HUES48 (cell line): ENCODE results near the gene TRIM34.
"Not testable (repeated sequence)": the region's sequence is repeated elsewhere in the genome, so short reads cannot be mapped to it uniquely, and the experiment has no call there.

Source experiments
- H3K27ac ChIP-seq: one replicate; pipeline ENCODE4 v1.7.0; 2013; ENCODE audit warnings: low read depth, low read length, inconsistent platforms
- H3K27me3 ChIP-seq: 2 replicates; pipeline ENCODE4 v1.6.1; 2013; ENCODE audit warnings: mild to moderate bottlenecking, low read length; ENCODE audit not compliant: control insufficient read depth, insufficient read depth
- H3K36me3 ChIP-seq: 2 replicates; pipeline ENCODE4 v1.6.1; 2013; ENCODE audit warnings: low read length; ENCODE audit not compliant: control insufficient read depth, insufficient read depth
- H3K4me1 ChIP-seq: 2 replicates; pipeline ENCODE4 v1.6.1; 2013; ENCODE audit warnings: mild to moderate bottlenecking, low read length; ENCODE audit not compliant: control insufficient read depth, insufficient read depth
- H3K4me3 ChIP-seq: 2 replicates; pipeline ENCODE4 v1.5.1; 2013; ENCODE audit warnings: mild to moderate bottlenecking, low read depth, low read length
- H3K9ac ChIP-seq: 2 replicates; pipeline ENCODE4 v1.6.1; 2013; ENCODE audit warnings: mild to moderate bottlenecking, low read depth, low read length, moderate library complexity
- H3K9me3 ChIP-seq: 2 replicates; pipeline ENCODE4 v1.6.1; 2013; ENCODE audit warnings: low read length; ENCODE audit not compliant: control insufficient read depth, insufficient read depth

The TRIM34 gene

DNA sequence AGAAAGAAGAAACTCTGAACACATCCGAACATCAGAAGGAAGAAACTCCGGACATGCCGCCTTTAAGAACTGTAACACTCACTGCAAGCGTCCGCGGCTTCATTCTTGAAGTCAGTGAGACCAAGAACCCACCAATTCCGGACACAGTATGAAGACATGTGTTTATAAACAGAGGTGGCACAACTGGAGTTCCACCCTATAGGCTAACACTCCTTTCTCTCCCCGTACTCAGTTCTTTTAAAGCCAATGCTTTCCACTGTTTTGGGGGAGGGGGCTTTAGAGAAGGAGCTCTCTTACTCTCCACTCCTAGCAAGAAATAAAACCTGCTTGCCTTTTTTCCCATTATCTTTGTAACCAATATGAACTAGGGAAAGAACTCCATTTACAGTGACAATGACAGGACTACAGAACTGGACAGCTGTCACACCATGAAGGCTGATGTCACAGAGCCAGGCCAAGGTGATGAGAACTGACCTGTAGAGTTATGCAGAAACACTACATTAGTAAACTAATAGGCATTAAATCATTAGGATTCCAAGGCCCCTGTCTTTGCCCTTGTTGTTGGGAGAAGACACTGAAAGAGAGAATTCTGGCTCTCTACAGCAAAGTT is 59.3 kb downstream of the TRIM34 start:
- Histone ChIP-seq H3K36me3 (peaks cover 6% of the 10 kb centered on the region; the same call in 1 of the 2 replicates), H3K9ac (peak overlapping the region; percentile 84; the same call in 1 of the 2 replicates), H3K4me3 (peak overlapping the region; percentile 61), H3K27ac (peak overlapping the region; percentile 93), H3K9me3 (no peaks in the 10 kb centered on the region), H3K27me3 (no peaks in the 10 kb centered on the region), H3K4me1 (peaks cover 13% of the 10 kb centered on the region)

DNA sequence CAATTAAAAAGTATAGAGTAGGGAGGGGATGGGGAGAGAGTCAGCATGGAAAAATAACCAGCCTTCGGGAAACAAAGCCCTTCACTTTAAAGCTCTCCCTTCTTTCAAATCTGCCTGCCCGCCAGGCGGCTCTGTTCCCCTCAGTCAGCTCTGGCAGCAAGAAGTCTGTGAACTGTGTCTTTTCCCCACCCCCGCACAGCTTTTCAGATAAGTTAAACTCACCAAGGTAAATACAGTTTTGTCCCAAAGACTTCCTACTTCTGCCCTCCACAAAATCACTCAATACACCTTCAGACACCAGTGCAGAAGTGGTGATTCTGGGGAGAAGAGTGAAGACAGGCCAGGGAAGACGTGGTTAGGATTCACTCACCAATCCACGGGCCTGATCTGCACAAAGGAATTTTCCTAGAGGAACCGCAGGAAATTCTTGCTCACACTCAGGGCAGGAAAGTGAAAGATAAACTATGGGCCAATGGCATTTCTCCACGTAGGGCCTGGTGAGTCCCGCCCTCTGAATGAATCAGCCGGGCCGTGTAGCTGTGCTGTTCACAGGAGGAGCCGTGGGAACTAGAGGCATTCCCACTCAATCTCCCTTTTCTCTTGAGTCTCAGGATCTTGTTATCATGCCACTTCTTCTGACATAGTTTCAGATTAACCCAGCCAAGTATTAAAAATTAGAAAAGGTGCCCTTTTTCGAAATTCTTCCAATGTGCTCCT is 60.0 kb downstream of the TRIM34 start, which contains the start of gene TRIM5:
Gene TRIM5 (minus strand): TSS at position 429 of the 717 bp plus-strand sequence. CDS start 4,897 bp downstream, outside the sequence.
- Histone ChIP-seq H3K36me3 (peaks cover 3% of the 10 kb centered on the region; the same call in 1 of the 2 replicates), H3K27me3 (no peaks in the 10 kb centered on the region), H3K27ac (peak within 1 kb of the TSS; percentile 93), H3K4me1 (peaks cover 19% of the 10 kb centered on the region), H3K9me3 (no peaks in the 10 kb centered on the region), H3K9ac (peak within 1 kb of the TSS; percentile 84), H3K4me3 (peak within 1 kb of the TSS; percentile 61)

DNA sequence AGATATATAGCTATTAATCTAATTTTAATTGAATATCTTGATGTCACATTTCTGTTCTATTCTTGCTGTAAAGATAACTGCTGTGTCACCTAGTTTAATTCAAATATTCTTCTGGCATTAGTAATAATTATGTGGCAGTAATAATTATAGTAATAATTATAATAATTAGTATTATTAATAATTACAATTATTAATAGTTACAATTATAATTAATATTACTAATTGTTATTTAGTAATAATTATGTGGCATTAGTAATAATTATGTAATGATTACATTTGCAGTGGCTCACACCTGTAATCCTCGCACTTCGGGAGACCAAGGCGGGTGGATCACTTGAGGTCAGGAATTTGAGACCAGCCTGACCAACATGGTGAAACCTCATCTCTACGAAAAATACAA is 61.6 kb downstream of the TRIM34 start:
- Histone ChIP-seq H3K9me3 (no peaks in the 10 kb centered on the region; the same call in 1 of the 2 replicates), H3K27me3 (no peaks in the 10 kb centered on the region), H3K27ac (no peak overlapping the region), H3K4me1 (peaks cover 31% of the 10 kb centered on the region), H3K36me3 (no peaks in the 10 kb centered on the region), H3K4me3 (no peak overlapping the region), H3K9ac (no peak overlapping the region)

DNA sequence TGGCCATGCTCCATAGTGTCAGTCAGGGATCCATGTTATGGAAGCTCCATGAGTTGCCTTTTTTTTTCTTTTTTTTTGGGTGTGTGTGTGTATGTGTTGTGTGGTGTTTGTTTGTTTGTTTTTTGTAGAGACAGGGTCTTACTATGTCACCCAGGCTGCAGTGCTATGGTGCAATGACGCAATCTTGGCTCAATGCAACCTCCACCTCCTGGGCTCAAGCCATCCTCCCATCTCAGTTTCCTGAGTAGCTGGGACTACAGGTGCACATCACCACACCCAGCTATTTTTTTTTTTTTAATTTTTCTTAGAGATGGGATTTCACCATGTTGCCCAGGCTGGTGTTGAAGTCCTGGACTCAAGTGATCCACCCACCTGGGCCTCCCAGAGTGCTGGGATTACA is 63.7 kb downstream of the TRIM34 start:
- H3K4me3 ChIP-seq: no peak overlapping the region
- H3K9me3 ChIP-seq: no peaks in the 10 kb centered on the region; the same call in 1 of the 2 replicates
- no peaks in the 10 kb centered on the region for H3K27me3 ChIP-seq
- no peak overlapping the region for H3K9ac ChIP-seq
- no peak overlapping the region for H3K27ac ChIP-seq
- peaks cover 35% of the 10 kb centered on the region for H3K4me1 ChIP-seq
- H3K36me3 ChIP-seq: no peaks in the 10 kb centered on the region; the same call in 1 of the 2 replicates

DNA sequence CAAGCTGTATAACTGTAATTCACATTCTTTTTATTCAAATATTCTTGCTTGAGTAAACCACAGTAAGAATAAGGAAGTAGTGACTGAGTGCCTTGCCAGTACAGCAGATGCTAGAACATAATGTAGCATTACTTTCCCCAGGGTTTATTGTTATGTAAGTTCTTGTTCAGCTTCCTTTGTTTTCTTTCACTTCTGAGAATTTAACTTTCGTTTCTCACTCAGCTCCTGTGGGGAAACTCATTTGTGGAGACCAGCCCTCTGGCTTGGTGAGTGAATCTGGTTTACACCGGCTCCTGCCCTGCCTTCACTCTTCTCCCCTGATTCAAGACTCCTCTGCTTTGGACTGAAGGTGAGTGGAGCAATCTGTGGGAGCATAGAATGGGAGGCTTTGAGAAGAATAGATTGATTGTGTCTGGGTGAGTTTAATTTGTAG is 64.8 kb downstream of the TRIM34 start, which contains the start of gene TRIM22:
Gene TRIM22 (plus strand): TSS at position 240 of the 433 bp plus-strand sequence. CDS start 6,443 bp downstream, outside the sequence.
- Histone ChIP-seq H3K27me3 (no peaks in the 10 kb centered on the region), H3K9me3 (no peaks in the 10 kb centered on the region; the same call in 1 of the 2 replicates), H3K27ac (peak within 1 kb of the TSS; percentile 90), H3K4me1 (peaks cover 30% of the 10 kb centered on the region), H3K9ac (peak within 1 kb of the TSS; percentile 70), H3K4me3 (peak within 1 kb of the TSS; percentile 58), H3K36me3 (no peaks in the 10 kb centered on the region; the same call in 1 of the 2 replicates)

DNA sequence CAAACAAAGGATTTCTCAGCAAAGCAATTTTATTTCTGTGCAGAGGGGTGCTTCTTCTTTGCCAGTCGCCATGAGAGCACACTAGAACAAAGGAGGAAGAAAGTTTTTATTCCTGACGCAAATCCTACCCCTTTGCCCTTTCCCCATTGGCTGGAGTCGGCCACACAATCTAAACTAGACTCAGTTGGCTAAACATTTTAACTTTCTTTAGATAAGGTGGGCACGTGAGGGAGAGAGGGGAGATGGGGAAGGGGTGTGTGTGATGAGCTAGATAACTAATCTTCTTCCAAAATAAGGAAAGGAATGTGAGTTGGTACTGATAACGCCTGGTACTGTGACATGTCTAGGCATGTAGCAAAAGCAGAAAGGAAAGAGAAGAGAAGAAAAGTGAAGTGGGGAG is 65.4 kb downstream of the TRIM34 start:
- peak overlapping the region; percentile 90 for H3K27ac ChIP-seq
- H3K9me3 ChIP-seq: no peaks in the 10 kb centered on the region; the same call in 1 of the 2 replicates
- no peaks in the 10 kb centered on the region for H3K27me3 ChIP-seq
- H3K4me1 ChIP-seq: peaks cover 27% of the 10 kb centered on the region
- H3K4me3 ChIP-seq: peak overlapping the region; percentile 58
- no peaks in the 10 kb centered on the region; the same call in 1 of the 2 replicates for H3K36me3 ChIP-seq
- peak overlapping the region; percentile 70 for H3K9ac ChIP-seq

DNA sequence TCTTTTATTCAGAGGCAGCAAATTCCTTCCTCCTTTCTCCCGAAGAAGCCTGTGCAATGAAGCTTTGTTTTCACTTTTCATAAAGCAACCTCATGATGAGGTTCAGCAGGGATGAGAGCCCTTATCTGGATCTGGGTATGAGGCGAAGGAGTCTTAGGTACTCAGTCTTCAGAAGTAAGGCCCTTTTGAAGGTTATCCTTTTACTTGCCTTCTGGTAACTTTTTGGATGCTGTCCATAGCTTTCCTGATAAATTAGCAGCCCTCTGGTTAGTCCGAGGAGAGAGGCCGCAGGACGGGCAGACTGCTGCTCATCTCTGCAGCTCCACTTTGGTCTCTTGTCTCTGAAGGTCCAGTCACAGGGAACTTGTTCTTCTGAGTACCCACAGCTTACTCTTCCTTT is 65.9 kb downstream of the TRIM34 start:
- peaks cover 27% of the 10 kb centered on the region for H3K4me1 ChIP-seq
- no peak overlapping the region for H3K27ac ChIP-seq
- no peaks in the 10 kb centered on the region for H3K27me3 ChIP-seq
- peak overlapping the region; percentile 58 for H3K4me3 ChIP-seq
- no peaks in the 10 kb centered on the region; the same call in 1 of the 2 replicates for H3K9me3 ChIP-seq
- H3K9ac ChIP-seq: peak overlapping the region; percentile 4; the same call in 1 of the 2 replicates
- no peaks in the 10 kb centered on the region; the same call in 1 of the 2 replicates for H3K36me3 ChIP-seq

DNA sequence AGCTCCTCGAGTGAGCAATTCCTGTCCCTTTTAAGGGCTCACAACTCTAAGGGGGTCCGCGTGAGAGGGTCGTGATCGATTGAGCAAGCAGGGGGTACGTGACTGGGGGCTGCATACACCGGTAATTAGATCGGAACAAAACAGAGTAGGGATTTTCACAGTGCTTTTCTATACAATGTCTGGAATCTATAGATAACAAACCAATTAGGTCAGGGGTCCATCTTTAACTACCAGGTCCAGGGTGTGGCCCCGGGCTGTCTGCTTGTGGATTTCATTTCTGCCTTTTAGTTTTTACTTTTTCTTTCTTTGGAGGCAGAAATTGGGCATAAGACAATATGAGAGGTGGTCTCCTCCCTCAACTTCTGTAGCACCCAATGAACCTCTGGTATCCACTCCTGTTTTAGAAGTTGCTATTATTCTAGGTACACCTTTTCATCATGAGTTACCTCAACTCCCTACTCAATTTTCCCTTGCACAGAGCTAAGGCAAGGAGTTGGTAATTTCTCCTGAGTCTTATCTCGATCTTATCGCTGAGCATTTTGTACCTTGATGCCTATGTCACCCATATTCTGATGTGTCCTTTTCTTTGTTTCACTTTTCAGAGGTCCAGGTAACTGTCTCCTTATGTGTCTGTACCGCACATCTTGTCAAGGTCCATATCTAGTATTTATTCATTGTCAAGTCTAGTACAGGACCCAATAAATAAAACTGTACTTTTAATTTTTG is 66.6 kb downstream of the TRIM34 start:
- H3K9ac ChIP-seq, H3K27me3 ChIP-seq, H3K27ac ChIP-seq, H3K9me3 ChIP-seq, H3K36me3 ChIP-seq: not testable (repeated sequence)
- Histone ChIP-seq H3K4me1 (peaks cover 27% of the 10 kb centered on the region), H3K4me3 (peak overlapping the region; percentile 58; the same call in 1 of the 2 replicates)

DNA sequence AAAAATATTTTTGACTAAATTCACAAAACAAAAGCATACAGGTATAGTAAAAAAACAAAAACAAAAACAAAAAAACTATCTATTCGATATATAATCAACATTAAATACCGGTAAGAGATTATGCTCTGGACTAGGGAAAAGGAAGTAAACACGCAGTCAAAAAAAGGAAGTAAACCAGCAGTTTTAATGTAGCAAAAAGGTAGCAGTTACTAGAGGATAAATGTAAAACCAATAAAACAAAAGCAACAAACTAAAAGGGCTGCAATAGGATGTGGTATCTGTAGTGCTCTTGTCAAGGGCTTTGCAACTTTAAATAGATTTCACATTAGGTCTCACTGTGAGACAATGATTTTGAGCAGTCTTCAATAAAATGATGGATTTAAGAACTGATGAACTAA is 67.2 kb downstream of the TRIM34 start:
- no peak overlapping the region for H3K27ac ChIP-seq

More for the DNA sequence above, 67.2 kb downstream of the TRIM34 start:
- no peak overlapping the region for H3K4me3 ChIP-seq
- H3K4me1 ChIP-seq: peaks cover 27% of the 10 kb centered on the region
- no peak overlapping the region for H3K9ac ChIP-seq
- no peaks in the 10 kb centered on the region for H3K27me3 ChIP-seq
- no peaks in the 10 kb centered on the region; the same call in 1 of the 2 replicates for H3K9me3 ChIP-seq
- H3K36me3 ChIP-seq: peaks cover 11% of the 10 kb centered on the region
